IMR-90 (cell line): ENCODE data around the gene ARPP21.

ENCODE experiments used
- CEBPB ChIP-seq: IDR thresholded peaks from 2 replicates; pipeline ENCODE4 v1.6.1; 2012; ENCODE audit warnings: low read depth, low read length, improper control_type of control experiment
- MAFK ChIP-seq: IDR thresholded peaks from 2 replicates; pipeline ENCODE4 v1.6.1; 2012; ENCODE audit warnings: low read depth, low read length, improper control_type of control experiment
- MXI1 ChIP-seq: IDR thresholded peaks from 2 replicates; pipeline ENCODE4 v1.6.1; 2012; ENCODE audit warnings: low read depth, mild to moderate bottlenecking, low read length, moderate library complexity, borderline replicate concordance
- POLR2A ChIP-seq: IDR thresholded peaks from 2 replicates; pipeline ENCODE4 v1.6.1; 2012; ENCODE audit warnings: mild to moderate bottlenecking, low read depth, low read length
- RAD21 ChIP-seq: IDR thresholded peaks from 2 replicates; pipeline ENCODE4 v1.6.1; 2012; ENCODE audit warnings: low read length, improper control_type of control experiment
- RCOR1 ChIP-seq: IDR thresholded peaks from 2 replicates; pipeline ENCODE4 v1.6.1; 2012; ENCODE audit warnings: mild to moderate bottlenecking, low read length, improper control_type of control experiment; ENCODE audit not compliant: insufficient replicate concordance
- RFX5 ChIP-seq: IDR thresholded peaks from 2 replicates; pipeline ENCODE4 v1.8.0; 2012; ENCODE audit warnings: low read depth, mild to moderate bottlenecking, low read length, moderate library complexity
- SMC3 ChIP-seq: fragments of 150-350 bp; IDR thresholded peaks from 2 replicates; pipeline ENCODE4 v1.6.1; 2016; ENCODE audit warnings: low read depth, mild to moderate bottlenecking, antibody characterized with exemption, low read length, moderate library complexity
- TF ChIP-seq, protein P1 (sequence below): conservative IDR thresholded peaks from 2 replicates; pipeline ENCODE4 v1.5.1; 2012; ENCODE audit warnings: mild to moderate bottlenecking, low read depth, low read length, improper control_type of control experiment
- TF ChIP-seq, protein P2 (sequence below): fragments of 150-350 bp; IDR thresholded peaks from 2 replicates; pipeline ENCODE4 v1.6.1; 2017; ENCODE audit warnings: mild to moderate bottlenecking, antibody characterized with exemption, low read length, low read depth

DNA sequence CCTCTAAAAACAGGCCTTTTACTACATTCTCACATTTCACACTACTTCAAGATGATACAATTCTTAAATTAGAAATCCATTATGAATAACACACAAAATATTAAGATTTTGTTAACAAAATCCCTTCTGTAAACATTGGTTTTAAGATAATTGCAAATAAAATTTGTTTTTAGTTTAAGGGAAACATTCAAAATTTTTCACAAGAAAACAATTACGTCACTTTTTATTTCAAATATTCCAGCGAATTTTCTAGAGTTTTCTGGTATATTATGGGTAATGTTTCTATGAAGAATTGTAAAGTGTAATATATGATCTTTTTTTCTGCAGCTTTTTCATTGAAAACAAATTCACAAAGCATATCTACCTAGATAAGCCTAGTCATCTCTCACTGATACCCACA lies 5.9 kb downstream of the ARPP21 start:
- TF ChIP-seq POLR2A, result no peak
- no peak for TF ChIP-seq MAFK
- no peak for TF ChIP-seq CEBPB
- TF ChIP-seq, protein P1, sequence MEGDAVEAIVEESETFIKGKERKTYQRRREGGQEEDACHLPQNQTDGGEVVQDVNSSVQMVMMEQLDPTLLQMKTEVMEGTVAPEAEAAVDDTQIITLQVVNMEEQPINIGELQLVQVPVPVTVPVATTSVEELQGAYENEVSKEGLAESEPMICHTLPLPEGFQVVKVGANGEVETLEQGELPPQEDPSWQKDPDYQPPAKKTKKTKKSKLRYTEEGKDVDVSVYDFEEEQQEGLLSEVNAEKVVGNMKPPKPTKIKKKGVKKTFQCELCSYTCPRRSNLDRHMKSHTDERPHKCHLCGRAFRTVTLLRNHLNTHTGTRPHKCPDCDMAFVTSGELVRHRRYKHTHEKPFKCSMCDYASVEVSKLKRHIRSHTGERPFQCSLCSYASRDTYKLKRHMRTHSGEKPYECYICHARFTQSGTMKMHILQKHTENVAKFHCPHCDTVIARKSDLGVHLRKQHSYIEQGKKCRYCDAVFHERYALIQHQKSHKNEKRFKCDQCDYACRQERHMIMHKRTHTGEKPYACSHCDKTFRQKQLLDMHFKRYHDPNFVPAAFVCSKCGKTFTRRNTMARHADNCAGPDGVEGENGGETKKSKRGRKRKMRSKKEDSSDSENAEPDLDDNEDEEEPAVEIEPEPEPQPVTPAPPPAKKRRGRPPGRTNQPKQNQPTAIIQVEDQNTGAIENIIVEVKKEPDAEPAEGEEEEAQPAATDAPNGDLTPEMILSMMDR, result no peak
- no peak for TF ChIP-seq RAD21
- TF ChIP-seq RCOR1, result no peak
- no peak for TF ChIP-seq MXI1
- TF ChIP-seq, protein P2, sequence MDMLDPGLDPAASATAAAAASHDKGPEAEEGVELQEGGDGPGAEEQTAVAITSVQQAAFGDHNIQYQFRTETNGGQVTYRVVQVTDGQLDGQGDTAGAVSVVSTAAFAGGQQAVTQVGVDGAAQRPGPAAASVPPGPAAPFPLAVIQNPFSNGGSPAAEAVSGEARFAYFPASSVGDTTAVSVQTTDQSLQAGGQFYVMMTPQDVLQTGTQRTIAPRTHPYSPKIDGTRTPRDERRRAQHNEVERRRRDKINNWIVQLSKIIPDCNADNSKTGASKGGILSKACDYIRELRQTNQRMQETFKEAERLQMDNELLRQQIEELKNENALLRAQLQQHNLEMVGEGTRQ, result no peak
- no peak for TF ChIP-seq RFX5
- no peak for TF ChIP-seq SMC3
